Body of pancreas (tissue), 4 donors: ENCODE measurements around the gene ATXN1. TPM values are rescaled to one million over a fixed set of nuclear protein-coding genes. Genes with fewer than 3 reads are reported as not detected.

ENCODE experiments used
- ATAC-seq: fragments of 150-250 bp; one replicate; pipeline ENCODE4 v1.9.1; 2016
- DNase-seq, 4 donors: peaks; one replicate each; pipeline ENCODE4 v3.0.0-alpha.2; 2019
- H3K27ac ChIP-seq, 4 donors: fragments of 200-600 bp; sonication (generic); 1 replicate in 3 of 4; 2 replicates in 1 of 4; pipeline versions ENCODE4 v1.5.1 to v1.6.1; 2016 to 2019; ENCODE audit warnings: mild to moderate bottlenecking in 1 of 4, mixed read lengths in 1 of 4, moderate library complexity in 1 of 4
- H3K27me3 ChIP-seq, 2 donors: fragments of 200-600 bp; sonication (generic); one replicate each; pipeline ENCODE4 v1.6.0; 2016; ENCODE audit warnings: mild to moderate bottlenecking in 1 of 2
- H3K36me3 ChIP-seq, 2 donors: fragments of 200-600 bp; sonication (generic); replicated peaks in 1 of 2; 2 replicates each; pipeline ENCODE4 v1.5.1; 2016; ENCODE audit warnings: low read depth in 2 of 2; ENCODE audit not compliant: insufficient read depth in 1 of 2
- H3K4me1 ChIP-seq: fragments of 200-600 bp; sonication (generic); one replicate; pipeline ENCODE4 v1.6.0; 2016
- H3K4me3 ChIP-seq, 2 donors: fragments of 200-600 bp; sonication (generic); 1 replicate in 1 of 2; 2 replicates in 1 of 2; pipeline ENCODE4 v1.5.1; 2016 to 2019
- H3K9me3 ChIP-seq, 3 donors: fragments of 200-600 bp; sonication (generic); 1 replicate in 2 of 3; 2 replicates in 1 of 3; pipeline ENCODE4 v1.5.1; 2016
- POLR2A ChIP-seq, 3 donors: fragments of 450-650 bp; IDR thresholded peaks; one replicate each; pipeline ENCODE4 v1.6.1; 2016; ENCODE audit warnings: antibody characterized with exemption in 3 of 3, mild to moderate bottlenecking in 2 of 3
- WGBS, 2 donors: methylation state at CpG; one replicate each; pipeline ENCODE4 v1.1.5; 2017; 5-methylcytosine and 5-hydroxymethylcytosine counted together
- intact Hi-C: fragments of 100-400 bp; cut with DNase I; formaldehyde crosslinking; loops from one replicate; pipeline ENCODE4 v1.15.1; 2023
- total RNA-seq, 2 donors: library from RNA; depleted of rRNA; stranded (reverse); fragments of >200 nt; gene quantifications; one replicate each; pipeline ENCODE4 v1.1.0, GENCODE V29; 2016
- TF ChIP-seq, protein P1 (sequence below), 7 experiments: fragments of 450-650 bp in 4 of 7; fragments of 200-600 bp in 3 of 7; sonication (generic) in 3 of 7; IDR thresholded peaks; one replicate each; pipeline ENCODE4 v1.5.1; 2016 to 2019; ENCODE audit warnings: antibody characterized with exemption in 7 of 7

ATXN1 gene
- total RNA-seq, 2 donors from 2014 or later, result 24.6 to 24.7 TPM

- Histone ChIP-seq H3K9me3 (no peaks in the 10 kb centered on the region), H3K27ac (no peak overlapping the region), H3K36me3 (no peaks in the 10 kb centered on the region), H3K4me1 (peaks cover 37% of the 10 kb centered on the region), H3K4me3 (no peak overlapping the region), H3K27me3 (no peaks in the 10 kb centered on the region)
- TF ChIP-seq, protein P1, sequence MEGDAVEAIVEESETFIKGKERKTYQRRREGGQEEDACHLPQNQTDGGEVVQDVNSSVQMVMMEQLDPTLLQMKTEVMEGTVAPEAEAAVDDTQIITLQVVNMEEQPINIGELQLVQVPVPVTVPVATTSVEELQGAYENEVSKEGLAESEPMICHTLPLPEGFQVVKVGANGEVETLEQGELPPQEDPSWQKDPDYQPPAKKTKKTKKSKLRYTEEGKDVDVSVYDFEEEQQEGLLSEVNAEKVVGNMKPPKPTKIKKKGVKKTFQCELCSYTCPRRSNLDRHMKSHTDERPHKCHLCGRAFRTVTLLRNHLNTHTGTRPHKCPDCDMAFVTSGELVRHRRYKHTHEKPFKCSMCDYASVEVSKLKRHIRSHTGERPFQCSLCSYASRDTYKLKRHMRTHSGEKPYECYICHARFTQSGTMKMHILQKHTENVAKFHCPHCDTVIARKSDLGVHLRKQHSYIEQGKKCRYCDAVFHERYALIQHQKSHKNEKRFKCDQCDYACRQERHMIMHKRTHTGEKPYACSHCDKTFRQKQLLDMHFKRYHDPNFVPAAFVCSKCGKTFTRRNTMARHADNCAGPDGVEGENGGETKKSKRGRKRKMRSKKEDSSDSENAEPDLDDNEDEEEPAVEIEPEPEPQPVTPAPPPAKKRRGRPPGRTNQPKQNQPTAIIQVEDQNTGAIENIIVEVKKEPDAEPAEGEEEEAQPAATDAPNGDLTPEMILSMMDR (IDR thresholded peaks at IDR 0.05), result no peak
- intact Hi-C loops, result no loop called here
- 71 to 78% methylated on average over 9 of the region's 9 CpGs for WGBS, 2 donors
- DNase-seq (no peak), ATAC-seq (no peak)
These were observed 88.1 kb downstream of the ATXN1 start for GRCh38 chr6:16673011-16673797.

DNA sequence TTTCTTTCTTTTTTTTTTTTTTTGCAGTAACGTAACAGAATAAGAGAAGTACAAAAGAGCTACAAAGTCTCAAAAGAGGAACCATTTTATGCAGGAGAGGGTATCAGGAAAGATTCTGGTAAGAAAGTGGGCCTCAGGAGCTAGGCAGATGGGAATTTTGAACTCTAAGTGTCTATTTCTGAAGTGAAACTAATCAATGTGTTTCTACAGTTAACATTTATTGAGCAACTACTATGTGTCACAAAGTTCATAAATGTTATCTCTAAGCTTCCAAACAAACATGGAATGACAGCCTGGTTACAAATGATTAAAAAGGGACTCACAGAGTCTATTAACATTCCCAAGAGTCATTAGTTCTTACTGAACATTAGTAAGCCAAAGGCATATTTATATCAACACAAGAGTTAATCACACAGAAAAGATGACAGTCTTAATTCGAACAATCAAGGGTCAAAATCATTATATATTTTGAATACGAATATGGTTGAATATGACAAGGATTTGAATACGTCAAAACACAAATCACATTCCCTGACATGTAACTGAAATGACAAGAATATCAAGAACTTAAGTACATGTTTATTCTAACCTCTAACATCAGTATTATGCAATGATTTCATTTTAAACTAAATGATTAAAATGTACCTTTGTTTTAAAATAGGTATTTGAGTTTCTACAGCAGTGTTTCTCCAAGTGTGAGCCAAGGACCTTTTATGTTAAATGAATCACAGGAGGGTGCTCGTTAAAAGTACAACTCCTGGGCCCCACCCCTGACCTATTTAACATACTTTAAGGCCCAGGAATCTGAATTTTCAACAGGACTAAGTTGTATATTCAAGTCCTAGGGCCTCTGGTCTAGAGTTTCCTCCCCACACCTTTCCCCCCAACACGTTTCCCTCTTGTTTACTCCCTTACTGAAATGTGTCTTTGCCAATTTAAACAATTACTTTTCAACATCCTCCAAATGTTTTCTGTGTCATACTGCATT lies 89.7 kb downstream of the ATXN1 start:
- H3K27ac ChIP-seq, result no peak overlapping the region
- WGBS, 2 donors, result 48% methylated on average over 6 of the region's 6 CpGs
- no peaks in the 10 kb centered on the region for H3K9me3 ChIP-seq
- H3K4me3 ChIP-seq, result no peak overlapping the region
- ATAC-seq (no peak), DNase-seq (no peak)
- no peaks in the 10 kb centered on the region for H3K36me3 ChIP-seq
- intact Hi-C loops, result no loop called here
- H3K4me1 ChIP-seq, result peaks cover 25% of the 10 kb centered on the region
- no peaks in the 10 kb centered on the region for H3K27me3 ChIP-seq
- TF ChIP-seq, protein P1 (IDR thresholded peaks at IDR 0.05), result no peak
- TF ChIP-seq POLR2A (IDR thresholded peaks at IDR 0.05), result no peak

GRCh38 chr6:16670617-16671051 lies 90.6 kb downstream of the ATXN1 start:
- DNase-seq (no peak), ATAC-seq (no peak)
- Histone ChIP-seq H3K36me3 (no peaks in the 10 kb centered on the region), H3K4me1 (peaks cover 24% of the 10 kb centered on the region), H3K9me3 (no peaks in the 10 kb centered on the region), H3K27ac (no peak overlapping the region), H3K27me3 (no peaks in the 10 kb centered on the region), H3K4me3 (no peak overlapping the region)
- WGBS, 2 donors, result 81 to 83% methylated on average over 2 of the region's 2 CpGs
- TF ChIP-seq, protein P1 (IDR thresholded peaks at IDR 0.05), result no peak
- TF ChIP-seq POLR2A (IDR thresholded peaks at IDR 0.05), result no peak
- intact Hi-C loops, result no loop called here

DNA sequence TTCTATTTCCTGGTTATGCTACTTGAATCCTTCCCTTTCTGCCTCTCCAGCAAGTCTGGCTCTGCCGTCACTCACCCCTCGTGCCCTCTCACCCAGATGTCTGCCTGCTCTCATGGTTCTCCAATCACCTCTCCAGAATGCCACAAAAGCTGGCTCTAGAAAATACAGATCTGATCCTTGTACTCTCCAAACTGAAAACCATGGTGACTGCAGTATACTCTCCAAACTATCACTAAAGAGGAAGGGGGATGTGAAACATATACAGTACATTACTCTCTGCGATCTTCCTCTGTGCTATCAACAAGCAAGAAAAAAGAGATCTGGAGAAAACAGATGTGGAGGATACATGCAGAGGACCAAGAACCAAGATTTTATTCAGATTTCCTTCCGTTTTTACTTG lies 91.1 kb downstream of the ATXN1 start:
- TF ChIP-seq, protein P1 (IDR thresholded peaks at IDR 0.05), result no peak
- no peak for TF ChIP-seq POLR2A (IDR thresholded peaks at IDR 0.05)
- peak in 1 of 4 donors; percentile 27 for DNase-seq
- no peak overlapping the region for H3K4me3 ChIP-seq
- ATAC-seq, result no peak
- intact Hi-C loops, result no loop called here
- H3K36me3 ChIP-seq, result no peaks in the 10 kb centered on the region
- peaks cover 23% of the 10 kb centered on the region for H3K4me1 ChIP-seq
- 70 to 75% methylated on average over 4 of the region's 4 CpGs for WGBS, 2 donors
- H3K9me3 ChIP-seq, result no peaks in the 10 kb centered on the region
- H3K27ac ChIP-seq, result no peak overlapping the region
- no peaks in the 10 kb centered on the region for H3K27me3 ChIP-seq
